K562 (cell line): ENCODE data around the gene FADD. TPM values are rescaled to one million over a fixed set of nuclear protein-coding genes. Genes with fewer than 3 reads are reported as not detected.

ENCODE experiments used
- BCOR ChIP-seq: fragments of 450-650 bp; IDR thresholded peaks from 2 replicates; pipeline ENCODE4 v1.6.1; 2016
- MAFG ChIP-seq: fragments of 450-650 bp; conservative IDR thresholded peaks from 2 replicates; pipeline ENCODE4 v1.6.1; 2016; ENCODE audit warnings: missing genetic modification characterization, missing compliant biosample characterization
- MXI1 ChIP-seq: IDR thresholded peaks from 2 replicates; pipeline ENCODE4 v1.6.1; 2011; ENCODE audit warnings: low read depth, mild to moderate bottlenecking, improper control_type of control experiment, low read length
- NR2C1 ChIP-seq, 2 experiments: fragments of 450-650 bp; IDR thresholded peaks; 2 replicates each; pipeline ENCODE4 v1.6.1; 2017; ENCODE audit warnings: mild to moderate bottlenecking in 2 of 2, antibody characterized with exemption in 1 of 2, inconsistent platforms in 1 of 2, missing compliant biosample characterization in 1 of 2, missing genetic modification characterization in 1 of 2
- NR2C2 ChIP-seq, 2 experiments: fragments of 200-800 bp in 1 of 2; sonication (Bioruptor generic) in 1 of 2; sonication (generic) in 1 of 2; formaldehyde crosslinking in 1 of 2; IDR thresholded peaks; 2 replicates each; pipeline versions ENCODE4 v1.6.1 to v1.8.0; 2016 to 2022; ENCODE audit warnings: mild to moderate bottlenecking in 1 of 2, missing compliant biosample characterization in 1 of 2, missing genetic modification characterization in 1 of 2, missing genetic modification reagents in 1 of 2
- RAD21 ChIP-seq, 2 experiments: fragments of 250-450 bp in 1 of 2; fragments of 450-650 bp in 1 of 2; sonication (Bioruptor Pico) in 1 of 2; formaldehyde crosslinking in 1 of 2; IDR thresholded peaks in 1 of 2; conservative IDR thresholded peaks in 1 of 2; 2 replicates each; pipeline versions ENCODE4 v1.4.0 to v1.8.0; 2020 to 2022; ENCODE audit warnings: mild to moderate bottlenecking in 2 of 2, moderate library complexity in 1 of 2
- RB1 ChIP-seq: fragments of 450-650 bp; IDR thresholded peaks from 2 replicates; pipeline ENCODE4 v1.6.1; 2017; ENCODE audit warnings: low read depth, mild to moderate bottlenecking
- RBM22 ChIP-seq: fragments of 200-400 bp; formaldehyde crosslinking; IDR thresholded peaks from 2 replicates; pipeline ENCODE4 v1.6.1; 2018; ENCODE audit warnings: low read length, low read depth; ENCODE audit not compliant: poor library complexity, severe bottlenecking
- RFX1 ChIP-seq: fragments of 450-650 bp; IDR thresholded peaks from 2 replicates; pipeline ENCODE4 v1.6.1; 2016; ENCODE audit warnings: mild to moderate bottlenecking, moderate library complexity
- SMC3 ChIP-seq: conservative IDR thresholded peaks from 2 replicates; pipeline ENCODE4 v1.6.1; 2011; ENCODE audit warnings: low read depth, low read length, improper control_type of control experiment; ENCODE audit not compliant: insufficient read depth
- TAF7 ChIP-seq: fragments of 450-650 bp; IDR thresholded peaks from 2 replicates; pipeline ENCODE4 v1.6.1; 2016; ENCODE audit warnings: missing genetic modification characterization, missing compliant biosample characterization
- TBP ChIP-seq: optimal IDR thresholded peaks from 2 replicates; pipeline ENCODE3; 2011; ENCODE audit warnings: low read depth, low read length, improper control_type of control experiment
- XRCC5 ChIP-seq: fragments of 200-400 bp; formaldehyde crosslinking; IDR thresholded peaks from 2 replicates; pipeline ENCODE4 v1.6.1; 2017; ENCODE audit warnings: low read depth, mild to moderate bottlenecking, low read length
- ZNF384 ChIP-seq: IDR thresholded peaks from 2 replicates; pipeline ENCODE4 v1.6.1; 2012; ENCODE audit warnings: low read depth, low read length, improper control_type of control experiment
- polyA plus RNA-seq, 8 experiments: library from polyadenylated mRNA; depleted of rRNA in 4 of 8; stranded (reverse) in 5 of 8; unstranded in 3 of 8; fragments of >200 nt; fragmentation: Nextera tagmentation in 2 of 8; fragmentation: Illumina TruSeq in 1 of 8; extraction: Ambion mirVana in 2 of 8; extraction: Trizol in 1 of 8; gene quantifications; 2 replicates each; pipeline versions ENCODE4 v1.2.1 to v1.2.3, GENCODE V29; 2011 to 2014; ENCODE audit warnings: inconsistent platforms in 1 of 8, missing spikeins in 1 of 8
- total RNA-seq, 7 experiments: library from RNA; depleted of rRNA in 6 of 7; stranded (reverse); fragments of >200 nt in 6 of 7; fragmentation: Illumina TruSeq in 2 of 7; extraction: Trizol in 2 of 7; gene quantifications; 2 replicates each; pipeline versions ENCODE4 v1.2.1 to v1.2.3, GENCODE V29; 2011 to 2021; ENCODE audit warnings: low replicate concordance in 1 of 7
- TF ChIP-seq, protein P1 (sequence below), 2 experiments: fragments of 450-650 bp; formaldehyde crosslinking in 1 of 2; IDR thresholded peaks; 2 replicates each; pipeline versions ENCODE4 v1.4.0 to v1.6.1; 2014 to 2020; ENCODE audit warnings: mild to moderate bottlenecking in 2 of 2, borderline replicate concordance in 1 of 2, low read depth in 1 of 2

Gene FADD
- total and polyA plus RNA-seq, 9 of the 15 experiments (the other 6 are each of a cell fraction or from before 2014, with no cell fraction given): 0.29 to 26.9 (median 20.4) TPM

DNA sequence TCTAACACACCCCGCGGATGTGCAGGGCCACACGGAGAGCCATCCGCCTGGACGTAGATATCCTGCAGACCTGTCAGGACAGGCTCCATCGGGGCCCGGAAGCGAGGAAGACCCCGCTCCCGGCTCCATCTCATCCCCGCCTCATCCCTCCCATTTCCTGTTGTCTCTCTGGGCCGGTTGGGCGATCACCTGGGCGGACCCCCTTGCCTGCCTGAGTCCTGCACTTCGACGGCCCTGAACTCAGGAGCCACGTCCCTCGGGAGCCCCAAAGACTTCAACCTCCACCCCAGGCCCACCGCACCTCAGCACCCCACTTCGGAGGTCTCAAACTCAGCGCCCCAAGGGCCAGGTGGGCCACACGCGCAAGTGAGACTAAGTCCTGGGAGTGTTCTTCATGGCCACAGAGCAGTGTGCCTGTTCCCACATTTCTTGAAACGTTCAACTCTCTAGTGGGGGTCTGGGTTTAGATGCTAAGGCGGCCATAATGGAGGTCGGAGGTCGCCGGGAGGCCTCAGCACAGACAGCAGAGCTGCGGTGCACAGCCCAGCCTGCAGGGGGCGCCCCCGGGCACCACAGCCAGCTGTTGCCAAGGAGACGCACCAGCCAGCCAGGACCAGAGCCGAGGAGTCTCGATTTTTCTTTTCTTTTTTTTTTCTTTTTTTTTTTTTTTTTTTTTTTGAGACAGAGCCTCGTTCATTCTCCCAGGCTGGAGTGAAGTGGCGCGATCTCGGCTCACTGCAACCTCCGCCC lies 26.0 kb upstream of the FADD start (continued):
- peak; percentile 78; the same call in 1 of the 2 replicates for TF ChIP-seq MXI1
- TF ChIP-seq MAFG (tag): no peak
- TF ChIP-seq TBP: no peak
- peak; percentile 80 for TF ChIP-seq ZNF384
- peak; percentile 54; the same call in 1 of the 2 replicates for TF ChIP-seq SMC3
- TF ChIP-seq BCOR: 0 out of 2 replicates have a peak, but pooled peaks have one; percentile 32
- TF ChIP-seq, protein P1, sequence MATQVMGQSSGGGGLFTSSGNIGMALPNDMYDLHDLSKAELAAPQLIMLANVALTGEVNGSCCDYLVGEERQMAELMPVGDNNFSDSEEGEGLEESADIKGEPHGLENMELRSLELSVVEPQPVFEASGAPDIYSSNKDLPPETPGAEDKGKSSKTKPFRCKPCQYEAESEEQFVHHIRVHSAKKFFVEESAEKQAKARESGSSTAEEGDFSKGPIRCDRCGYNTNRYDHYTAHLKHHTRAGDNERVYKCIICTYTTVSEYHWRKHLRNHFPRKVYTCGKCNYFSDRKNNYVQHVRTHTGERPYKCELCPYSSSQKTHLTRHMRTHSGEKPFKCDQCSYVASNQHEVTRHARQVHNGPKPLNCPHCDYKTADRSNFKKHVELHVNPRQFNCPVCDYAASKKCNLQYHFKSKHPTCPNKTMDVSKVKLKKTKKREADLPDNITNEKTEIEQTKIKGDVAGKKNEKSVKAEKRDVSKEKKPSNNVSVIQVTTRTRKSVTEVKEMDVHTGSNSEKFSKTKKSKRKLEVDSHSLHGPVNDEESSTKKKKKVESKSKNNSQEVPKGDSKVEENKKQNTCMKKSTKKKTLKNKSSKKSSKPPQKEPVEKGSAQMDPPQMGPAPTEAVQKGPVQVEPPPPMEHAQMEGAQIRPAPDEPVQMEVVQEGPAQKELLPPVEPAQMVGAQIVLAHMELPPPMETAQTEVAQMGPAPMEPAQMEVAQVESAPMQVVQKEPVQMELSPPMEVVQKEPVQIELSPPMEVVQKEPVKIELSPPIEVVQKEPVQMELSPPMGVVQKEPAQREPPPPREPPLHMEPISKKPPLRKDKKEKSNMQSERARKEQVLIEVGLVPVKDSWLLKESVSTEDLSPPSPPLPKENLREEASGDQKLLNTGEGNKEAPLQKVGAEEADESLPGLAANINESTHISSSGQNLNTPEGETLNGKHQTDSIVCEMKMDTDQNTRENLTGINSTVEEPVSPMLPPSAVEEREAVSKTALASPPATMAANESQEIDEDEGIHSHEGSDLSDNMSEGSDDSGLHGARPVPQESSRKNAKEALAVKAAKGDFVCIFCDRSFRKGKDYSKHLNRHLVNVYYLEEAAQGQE (IDR thresholded peaks at IDR 0.05; ENCODE audit: borderline replicate concordance): peak; percentile 28; the same call in 1 of the 2 replicates
- TF ChIP-seq, protein P1 (CRISPR knock-in tag; IDR thresholded peaks at IDR 0.05; ENCODE audit: low read depth): no peak
- TF ChIP-seq RFX1: peak; percentile 93
- TF ChIP-seq NR2C1 (IDR thresholded peaks at IDR 0.05): peak; percentile 80
- peak; percentile 79 for TF ChIP-seq NR2C1 (tag; IDR thresholded peaks at IDR 0.05)
- TF ChIP-seq RB1: 0 out of 2 replicates have a peak, but pooled peaks have one; percentile 37
- TF ChIP-seq TAF7 (tag): no peak
- TF ChIP-seq XRCC5: peak; percentile 63; the same call in 1 of the 2 replicates
- TF ChIP-seq RAD21 (CRISPR knock-in tag; conservative IDR thresholded peaks at IDR 0.05 in 1 of 2, IDR thresholded peaks at IDR 0.05 in 1 of 2): peak in 1 of 2 experiments; percentile 30; a peak in 2 of 4 replicates
- peak; percentile 83 for TF ChIP-seq RBM22
- peak; percentile 42; the same call in 1 of the 2 replicates for TF ChIP-seq NR2C2 (CRISPR knock-in tag; IDR thresholded peaks at IDR 0.05)
- TF ChIP-seq NR2C2 (tag; IDR thresholded peaks at IDR 0.05): peak; percentile 69
